ENCODE results near the gene WDR83. TPM values are rescaled to one million over a fixed set of nuclear protein-coding genes. Genes with fewer than 3 reads are reported as not detected.
A peak's percentile ranks its signal among the peaks of the same experiment; 100 is the strongest.
"Not testable (repeated sequence)": the region's sequence is repeated elsewhere in the genome, so short reads cannot be mapped to it uniquely, and the experiment has no call there.

Gene WDR83
- total RNA-seq, 1 experiment from 2014 or later: 10.2 TPM

DNA sequence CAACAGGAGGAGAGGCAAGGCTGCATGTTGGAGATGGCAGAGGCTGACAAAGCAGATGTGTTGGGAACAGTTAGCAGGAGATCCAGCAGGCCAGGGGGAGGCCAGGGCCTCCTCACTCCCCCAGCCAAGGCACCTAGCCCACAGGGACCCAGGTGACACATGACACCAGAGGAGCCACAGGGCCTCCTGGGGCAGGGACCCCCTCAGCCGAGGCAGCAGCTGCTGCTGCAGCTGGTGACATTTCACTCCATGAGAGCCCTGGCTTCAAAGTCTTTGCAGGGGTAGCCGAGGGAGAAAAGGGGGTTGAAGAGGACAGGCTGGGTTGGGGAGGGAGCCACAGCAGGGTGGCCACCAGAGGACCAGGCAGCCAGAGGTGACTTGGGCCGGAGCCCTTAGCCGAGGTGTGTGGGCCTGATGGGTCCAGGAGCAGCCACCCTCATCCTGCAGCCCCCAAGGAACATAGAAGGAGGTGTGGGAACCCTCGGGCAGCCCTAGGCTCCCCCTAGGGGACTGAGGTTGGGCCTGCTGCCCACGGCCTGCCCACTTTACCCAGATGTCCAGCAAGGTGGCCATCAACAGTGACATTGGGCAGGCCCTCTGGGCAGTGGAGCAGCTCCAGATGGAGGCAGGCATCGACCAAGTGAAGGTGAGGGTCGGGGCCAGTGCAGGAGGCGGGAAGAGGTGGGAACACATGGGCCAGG is 21.0 kb downstream of the WDR83 start, which contains the start of gene GNG14:
Gene GNG14 (plus strand): TSS at position 503 of the 701 bp plus-strand sequence. CDS start 51 bp downstream, at position 554.
- DNase-seq (ENCODE audit: low read depth): no peak

DNA sequence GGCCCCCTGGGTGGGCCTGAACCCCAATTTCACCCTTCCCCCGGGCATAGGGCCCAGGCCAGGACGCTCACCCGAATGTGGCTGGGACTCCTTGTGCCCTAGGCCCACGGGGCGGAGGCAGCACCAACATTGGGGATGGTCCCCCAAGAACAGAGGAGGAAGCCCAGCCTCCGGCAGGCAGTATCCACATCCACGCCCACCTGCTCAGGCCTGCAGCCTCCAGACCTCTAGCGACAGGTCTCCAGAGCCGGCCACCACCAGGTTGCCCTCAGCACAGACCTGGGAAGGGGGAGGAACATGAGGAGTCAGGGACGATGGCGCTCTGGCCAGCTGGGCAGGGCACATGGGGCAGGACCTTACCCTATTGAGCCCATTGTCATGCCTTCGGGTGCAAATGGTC is 22.4 kb downstream of the WDR83 start:
- no peak for DNase-seq (ENCODE audit: low read depth)

DNA sequence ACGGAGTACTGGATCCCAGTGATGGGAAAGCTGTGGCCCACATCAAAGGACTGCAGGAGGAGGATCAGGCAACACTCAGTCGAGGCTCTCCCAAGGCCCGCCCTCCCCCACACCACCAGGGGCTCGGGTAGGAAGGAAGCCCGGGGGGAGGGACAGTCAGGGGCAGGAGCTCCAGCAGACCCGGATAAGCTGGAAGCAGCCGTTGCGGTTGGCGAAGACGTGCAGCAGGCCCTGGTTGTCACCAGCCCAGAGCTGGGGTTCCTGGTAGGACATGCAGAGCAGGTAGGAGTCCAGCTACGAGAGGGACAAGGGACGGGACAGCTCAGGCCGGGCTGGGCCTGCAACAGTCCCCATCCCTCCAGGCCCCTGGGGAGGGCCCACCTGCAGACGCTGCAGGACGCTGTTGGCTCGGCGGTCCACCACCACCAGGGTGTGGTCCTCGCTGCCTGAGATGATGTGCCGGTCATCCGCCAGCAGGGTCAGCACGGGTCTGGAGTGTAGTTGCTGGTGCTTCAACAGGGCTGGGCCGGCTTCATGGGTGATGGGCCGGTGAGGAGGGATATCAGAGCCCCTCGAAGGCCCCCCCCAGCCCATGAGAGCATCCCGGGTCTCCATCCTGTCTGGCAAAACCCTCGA is 23.1 kb downstream of the WDR83 start:
- no peak for DNase-seq (ENCODE audit: low read depth)

DNA sequence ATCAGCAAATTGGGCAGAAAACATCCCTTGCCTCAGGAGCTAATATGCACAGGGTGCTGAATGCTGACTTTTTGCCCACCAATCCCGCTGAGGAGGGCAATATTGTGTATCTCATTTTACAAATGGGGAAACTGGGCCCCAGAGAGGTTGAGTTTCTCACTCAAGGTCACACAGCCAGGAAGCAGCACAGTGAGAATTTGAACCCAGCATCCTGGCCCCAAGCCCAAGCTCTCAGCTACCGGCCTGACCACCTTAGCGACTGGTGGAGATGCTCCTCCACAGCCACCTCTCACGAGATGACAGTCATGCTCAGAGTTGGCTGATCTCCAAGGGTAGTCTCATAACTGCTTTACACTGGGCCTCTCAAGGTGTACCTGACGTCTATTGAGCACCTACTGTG is 26.4 kb downstream of the WDR83 start:
- DNase-seq (ENCODE audit: low read depth): no peak

DNA sequence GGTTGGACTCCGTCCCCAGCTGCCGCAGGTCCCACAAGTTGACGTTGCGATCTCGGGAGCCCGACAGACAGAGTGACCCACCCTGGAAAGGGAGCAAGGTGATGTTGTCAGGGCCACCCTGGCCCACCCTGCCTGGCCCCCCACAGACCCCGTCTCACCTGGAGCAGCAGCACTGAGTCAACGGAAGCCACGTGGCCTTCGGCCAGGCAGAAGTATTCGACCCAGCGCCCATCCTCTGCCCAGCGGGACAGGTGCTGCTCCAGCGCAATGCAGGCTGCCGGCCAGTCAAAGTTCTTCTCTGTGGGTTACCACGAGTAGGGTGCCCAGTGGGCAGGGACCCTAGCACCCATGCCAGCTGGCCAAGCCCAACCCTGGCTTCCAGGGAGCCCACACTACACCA is 28.0 kb downstream of the WDR83 start:
- DNase-seq (ENCODE audit: low read depth): no peak

DNA sequence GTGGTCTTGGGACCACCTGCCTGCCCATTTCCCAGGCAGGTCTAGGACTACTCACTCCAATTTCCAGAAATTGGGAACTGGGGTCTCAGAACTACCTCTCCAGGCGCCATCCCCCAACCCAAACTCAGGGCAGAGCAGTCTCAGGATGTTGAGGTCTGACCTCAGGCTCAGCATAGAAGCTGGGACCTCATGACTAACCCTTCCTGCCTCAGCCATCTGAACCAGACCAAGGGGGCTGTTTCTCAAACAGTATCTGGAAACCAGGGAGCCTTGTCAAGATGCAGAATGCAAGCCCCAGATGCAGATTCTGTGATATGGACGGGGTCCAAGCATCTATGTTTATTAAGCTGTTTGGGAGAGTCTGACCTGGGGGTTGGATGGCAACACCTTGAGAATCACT is 28.5 kb downstream of the WDR83 start:
- no peak for DNase-seq (ENCODE audit: low read depth)

DNA sequence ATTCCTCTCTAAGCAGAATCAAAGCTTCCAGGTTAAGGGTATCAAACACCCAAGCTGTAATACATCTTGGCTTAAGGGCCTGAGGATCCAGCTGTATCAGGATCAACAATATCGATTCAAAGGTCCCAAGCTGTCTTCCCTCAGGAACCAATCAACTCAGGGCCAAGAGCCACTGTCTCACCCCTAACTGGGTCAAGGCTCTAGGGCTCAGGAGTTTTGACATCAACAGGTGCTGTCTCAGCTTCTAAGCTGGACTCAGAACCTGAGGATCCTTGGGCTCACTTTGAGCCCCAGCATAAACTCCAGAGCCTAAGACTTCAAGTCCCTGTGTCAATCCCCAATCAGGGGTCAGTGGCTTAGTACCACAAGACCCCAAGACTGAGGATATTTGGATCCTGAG is 28.9 kb downstream of the WDR83 start:
- no peak for DNase-seq (ENCODE audit: low read depth)

DNA sequence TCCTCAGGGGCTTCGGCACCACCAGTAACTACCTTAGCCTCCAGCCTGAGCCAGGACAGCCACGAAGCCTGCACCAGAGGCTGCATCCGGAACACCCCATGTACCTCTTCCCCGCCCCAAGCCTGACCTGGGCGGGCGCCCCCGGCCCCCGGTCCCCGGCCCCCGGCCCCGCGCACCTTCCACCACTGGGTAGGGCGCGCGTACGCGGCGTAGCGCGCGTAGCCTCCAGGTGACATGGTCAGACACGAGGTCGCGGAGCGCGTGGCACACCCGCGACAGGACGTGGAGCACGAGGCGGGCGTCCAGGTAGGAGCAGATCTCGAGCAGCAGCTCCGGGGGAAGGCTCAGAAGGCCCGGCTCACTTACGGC is 29.4 kb downstream of the WDR83 start:
- no peak for DNase-seq (ENCODE audit: low read depth)

DNA sequence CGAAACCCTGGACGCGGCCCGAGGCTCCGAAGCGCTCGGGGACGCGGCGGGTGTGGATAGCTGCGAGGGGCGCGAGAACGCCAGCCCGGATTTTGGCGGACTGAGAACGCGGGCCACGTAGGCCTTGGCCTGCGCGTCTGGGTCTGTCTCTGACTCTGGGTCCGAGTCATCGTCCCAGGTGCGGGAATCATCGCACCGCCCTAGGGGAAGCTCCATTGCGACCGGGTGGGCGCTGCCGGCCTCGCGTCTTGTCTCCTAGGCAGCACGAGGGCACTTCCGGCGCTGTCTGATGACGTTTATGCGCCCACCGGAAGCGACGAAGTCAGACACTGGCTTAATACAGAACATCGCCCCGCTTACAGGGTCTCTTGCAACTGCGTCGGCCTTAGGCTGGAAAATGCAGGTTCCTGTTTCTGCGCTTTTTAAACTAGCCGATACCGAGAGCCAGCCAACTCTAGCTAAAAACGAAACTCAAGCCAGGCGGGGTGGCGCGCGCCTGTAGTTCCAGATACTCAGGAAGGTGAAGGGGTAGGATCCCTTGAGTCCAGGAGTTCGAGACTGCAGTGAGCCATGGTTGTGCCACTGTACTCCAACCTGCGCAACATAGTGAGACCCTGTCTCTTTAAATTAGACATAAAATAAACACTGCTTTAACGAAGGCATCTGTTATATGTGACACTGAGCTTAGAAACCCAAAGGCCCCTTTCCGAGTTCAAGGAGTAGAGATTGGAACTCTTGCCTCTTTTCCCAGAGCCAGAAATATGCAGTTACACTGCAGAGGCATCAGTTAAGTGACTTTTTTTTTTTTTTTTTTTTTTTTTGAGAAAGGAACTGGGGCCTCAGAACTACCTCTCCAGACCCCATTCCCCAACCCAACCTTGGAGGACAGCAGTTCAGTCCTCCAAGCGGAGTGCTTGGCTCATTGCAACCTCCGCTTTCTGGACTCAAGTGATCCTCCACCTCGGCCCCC is 30.0 kb downstream of the WDR83 start, which contains the start of gene FBXW9:
Gene FBXW9 (minus strand): TSS at position 266 of the 970 bp plus-strand sequence. CDS start 50 bp downstream, at position 216.
- DNase-seq (ENCODE audit: low read depth): peak; percentile 94

DNA sequence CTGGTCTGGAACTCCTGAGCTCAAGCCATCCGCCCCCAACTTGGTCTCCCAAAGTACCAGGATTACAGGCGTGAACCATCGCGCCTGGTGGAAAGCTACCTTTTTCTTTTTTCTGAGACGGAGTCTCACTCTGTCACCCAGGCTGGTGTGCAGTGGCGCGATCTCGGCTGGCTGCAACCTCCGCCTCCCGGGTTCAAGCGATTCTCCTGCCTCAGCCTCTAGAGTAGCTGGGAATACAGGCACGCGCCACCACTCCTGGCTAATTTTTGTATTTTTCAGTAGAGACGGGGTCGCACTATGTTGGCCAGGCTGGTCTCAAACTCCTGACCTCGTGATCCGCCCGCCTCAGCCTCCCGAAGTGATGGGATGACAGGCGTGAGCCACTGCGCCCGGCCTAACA is 30.8 kb downstream of the WDR83 start:
- not testable (repeated sequence) for DNase-seq (ENCODE audit: low read depth)

DNA sequence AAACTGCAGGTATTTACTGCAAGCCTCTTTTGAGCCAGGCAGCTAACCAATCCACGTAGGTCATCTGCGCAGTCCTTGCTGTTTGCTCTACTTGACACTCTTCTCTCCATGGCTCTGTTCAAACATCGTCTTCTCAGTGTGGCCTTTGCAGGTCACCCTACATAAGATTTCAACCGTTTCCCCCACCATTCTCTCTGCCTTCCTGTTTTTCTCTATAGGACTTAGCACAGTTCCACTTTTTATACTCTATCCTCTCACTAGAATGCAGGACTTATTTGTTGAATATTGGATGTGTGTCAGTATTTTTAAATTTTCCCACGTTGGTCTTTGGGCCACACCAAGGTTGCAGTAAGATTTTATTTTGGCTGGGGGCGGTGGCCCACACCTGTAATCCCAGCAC is 31.5 kb downstream of the WDR83 start:
- DNase-seq (ENCODE audit: low read depth): no peak

DNA sequence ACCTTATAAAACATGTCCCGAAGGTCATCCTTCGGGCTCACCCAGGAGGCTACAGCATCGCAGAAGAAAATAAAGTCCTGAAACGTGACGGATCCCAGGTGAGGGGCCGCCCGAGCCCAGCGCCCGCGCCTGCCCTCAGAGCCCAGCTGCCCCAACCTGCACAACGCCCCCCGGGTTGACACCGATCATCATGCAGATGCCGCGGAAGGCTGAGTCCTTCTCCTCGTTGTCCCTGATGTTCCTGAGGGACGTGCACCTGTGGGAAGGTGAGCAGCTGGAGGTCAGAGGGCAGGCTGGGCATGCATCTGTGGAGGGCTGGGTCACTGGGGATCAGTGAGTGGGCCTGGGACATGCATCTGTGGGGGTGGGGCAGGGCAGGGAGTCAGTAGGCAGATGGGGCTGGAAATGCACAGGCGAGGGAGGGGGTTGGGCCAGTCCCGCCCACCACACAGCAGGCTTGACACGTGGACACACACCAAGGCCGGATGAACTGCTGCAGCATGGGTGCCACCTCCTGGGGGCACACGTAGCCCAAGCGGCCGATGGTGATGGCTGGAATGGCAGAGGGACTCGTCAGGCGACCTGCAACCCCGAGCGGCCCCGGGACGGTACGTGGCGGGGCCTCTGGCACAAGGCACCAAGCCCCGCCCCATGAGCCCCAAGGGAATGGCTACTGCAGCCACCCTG is 35.1 kb downstream of the WDR83 start:
- DNase-seq (ENCODE audit: low read depth): no peak

DNA sequence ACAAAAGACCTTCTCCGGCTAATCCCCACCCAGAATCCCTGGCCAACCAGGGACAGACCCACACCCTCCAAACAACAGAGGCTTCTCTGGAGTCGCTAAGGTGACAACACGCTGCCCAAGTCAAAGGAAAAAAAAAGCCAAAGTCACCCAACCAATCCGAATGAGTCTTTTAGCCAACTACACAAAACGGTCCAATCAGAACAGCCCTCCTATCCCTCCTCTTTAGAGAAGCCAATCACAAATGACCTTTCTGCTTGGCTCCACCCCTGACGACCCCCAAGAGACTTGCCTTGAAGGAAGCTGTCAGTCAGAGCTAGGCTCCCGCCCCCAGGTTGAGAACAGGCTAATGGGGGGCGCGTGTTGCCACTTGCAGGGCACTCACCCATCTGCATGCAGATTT is 36.4 kb downstream of the WDR83 start:
- DNase-seq (ENCODE audit: low read depth): peak; percentile 44

DNA sequence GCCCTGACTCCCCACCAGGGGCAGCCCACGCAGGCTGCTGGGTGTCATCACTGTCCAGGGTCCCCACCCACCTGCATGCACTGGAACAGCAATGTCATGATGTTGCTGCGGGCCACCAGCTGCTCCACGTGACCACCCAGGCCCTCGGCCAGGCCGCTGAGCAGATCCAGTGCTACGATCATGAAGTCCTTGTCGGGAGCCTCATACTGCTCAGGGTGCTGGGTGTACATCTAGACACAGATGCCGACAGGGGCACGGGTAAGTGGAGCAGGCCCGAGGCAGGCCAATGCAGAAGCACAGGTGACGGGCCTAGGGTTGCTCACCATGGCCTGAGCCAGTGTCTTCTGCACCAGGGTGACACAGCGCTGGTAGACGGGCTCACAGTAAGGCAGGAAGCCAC is 38.6 kb downstream of the WDR83 start:
- DNase-seq (ENCODE audit: low read depth): no peak

DNA sequence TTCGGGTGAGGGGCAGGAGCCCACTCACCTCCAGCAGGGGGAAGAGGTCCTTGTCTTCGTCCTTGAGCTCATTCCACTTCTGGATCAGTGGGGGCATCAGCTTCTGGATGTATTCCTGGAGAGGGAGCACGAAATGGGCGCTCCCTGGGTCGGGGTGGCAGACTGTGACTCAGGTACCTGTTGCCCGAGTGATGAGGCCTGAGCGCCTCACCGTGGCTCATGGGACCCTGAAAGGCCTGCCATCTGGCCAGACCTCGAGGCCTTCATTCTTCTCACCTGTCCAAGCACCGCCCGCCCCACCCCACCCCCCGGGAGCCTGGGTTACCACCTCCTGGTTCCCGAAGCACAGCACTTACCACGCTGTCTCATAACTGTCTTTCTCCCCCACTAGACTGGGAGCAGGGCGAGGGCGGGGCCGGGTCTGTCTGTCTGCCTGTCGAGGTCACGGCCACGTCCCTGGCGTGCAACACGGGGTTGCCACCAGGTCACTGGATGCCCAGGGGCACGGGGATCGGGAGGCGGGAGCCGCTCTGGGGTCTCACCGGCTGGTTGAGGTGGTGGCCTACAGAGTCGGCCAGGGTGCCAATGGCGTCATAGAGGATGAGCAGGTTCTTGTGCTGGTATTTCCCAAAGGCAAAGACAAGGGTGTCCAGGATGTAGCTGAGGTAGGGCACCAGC is 39.2 kb downstream of the WDR83 start:
- DNase-seq (ENCODE audit: low read depth): no peak

DNA sequence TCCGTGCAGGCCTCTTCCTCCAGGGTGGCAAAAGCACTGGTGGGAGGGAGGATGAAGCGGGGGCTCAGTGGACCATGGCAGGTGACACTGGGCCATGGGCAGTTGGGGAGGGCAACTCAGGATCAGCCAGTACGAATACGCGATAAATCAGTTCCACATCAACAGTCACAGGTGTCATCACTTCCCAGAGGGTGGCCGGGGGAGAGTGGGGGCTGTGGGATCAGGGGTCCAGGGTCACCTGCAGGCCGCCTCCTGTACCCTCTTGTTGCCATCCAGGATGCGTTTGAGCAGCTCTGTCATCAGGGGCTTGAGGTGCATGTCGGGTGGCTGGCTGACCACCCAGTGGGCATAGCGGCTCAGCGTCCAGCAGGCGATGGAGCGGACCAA is 39.7 kb downstream of the WDR83 start:
- no peak for DNase-seq (ENCODE audit: low read depth)

DNA sequence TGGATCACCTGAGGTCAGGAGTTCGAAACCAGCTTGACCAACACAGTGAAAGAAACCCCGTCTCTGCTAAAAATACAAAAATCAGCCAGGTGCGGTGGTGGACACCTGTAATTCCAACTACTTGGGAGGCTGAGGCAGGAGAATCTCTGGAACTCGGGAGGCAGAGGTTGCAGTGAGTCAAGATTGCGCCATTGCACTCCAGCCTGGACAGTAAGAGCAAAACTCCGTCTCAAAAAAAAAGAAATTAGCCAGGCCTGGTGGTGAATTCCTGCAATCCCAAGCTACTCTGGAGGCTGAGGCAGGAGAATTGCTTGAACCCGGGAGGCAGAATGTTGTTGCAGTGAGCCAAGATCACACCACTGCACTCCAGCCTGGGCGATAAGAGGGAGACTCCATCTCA is 42.0 kb downstream of the WDR83 start:
- DNase-seq (ENCODE audit: low read depth): no peak

DNA sequence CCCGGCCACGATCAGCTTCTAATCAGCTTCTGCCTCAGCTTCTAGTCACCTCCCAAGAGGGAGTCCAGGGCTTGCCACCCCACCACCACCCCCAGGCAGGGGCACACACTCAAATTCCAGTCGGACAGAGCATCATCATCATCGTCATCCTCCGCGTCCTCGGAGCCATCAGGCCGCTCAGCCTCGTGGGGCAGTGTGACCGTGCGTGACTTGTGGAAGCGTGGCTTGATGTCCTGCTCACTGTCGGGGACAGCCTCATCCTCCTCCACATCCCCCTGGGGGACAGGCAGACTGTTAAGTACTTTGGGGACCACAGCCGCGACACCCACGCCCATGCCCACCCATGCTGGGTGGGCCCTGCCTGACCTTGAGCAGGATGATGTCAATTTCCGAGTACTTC is 44.6 kb downstream of the WDR83 start:
- no peak for DNase-seq (ENCODE audit: low read depth)

DNA sequence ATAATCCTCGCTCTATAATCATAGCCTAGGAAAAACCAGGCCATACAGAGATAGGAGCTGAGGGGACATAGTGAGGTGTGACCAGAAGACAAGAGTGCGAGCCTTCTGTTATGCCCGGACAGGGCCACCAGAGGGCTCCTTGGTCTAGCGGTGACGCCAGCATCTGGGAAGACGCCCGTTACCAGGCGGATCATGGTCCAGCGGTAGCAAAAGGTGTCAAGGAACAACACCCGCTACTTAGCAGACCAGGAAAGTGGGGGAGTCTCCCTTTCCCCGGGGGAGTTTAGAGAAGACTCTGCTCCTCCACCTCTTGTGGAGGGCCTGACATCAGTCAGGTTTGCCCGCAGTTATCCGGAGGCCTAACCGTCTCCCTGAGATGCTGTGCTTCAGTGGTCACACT is 45.5 kb downstream of the WDR83 start:
- DNase-seq (ENCODE audit: low read depth): not testable (repeated sequence)

DNA sequence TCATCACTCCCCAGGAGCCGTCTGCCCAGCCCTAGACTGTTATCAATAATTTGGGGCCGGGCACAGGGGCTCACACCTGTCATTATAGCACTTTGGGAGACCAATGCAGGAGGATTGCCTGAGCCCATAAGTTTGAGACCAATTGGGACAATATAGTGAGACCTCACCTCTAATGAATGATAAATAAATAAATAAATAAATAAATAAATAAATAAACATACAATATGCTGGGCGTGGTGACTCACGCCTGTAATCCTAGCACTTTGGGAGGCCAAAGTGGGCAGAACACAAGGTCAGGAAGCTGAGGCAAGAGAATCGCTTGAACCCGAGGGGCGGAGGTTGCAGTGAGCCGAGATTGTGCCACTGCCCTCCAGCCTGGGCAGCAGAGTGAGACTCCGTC is 46.7 kb downstream of the WDR83 start:
- DNase-seq (ENCODE audit: low read depth): not testable (repeated sequence)

DNA sequence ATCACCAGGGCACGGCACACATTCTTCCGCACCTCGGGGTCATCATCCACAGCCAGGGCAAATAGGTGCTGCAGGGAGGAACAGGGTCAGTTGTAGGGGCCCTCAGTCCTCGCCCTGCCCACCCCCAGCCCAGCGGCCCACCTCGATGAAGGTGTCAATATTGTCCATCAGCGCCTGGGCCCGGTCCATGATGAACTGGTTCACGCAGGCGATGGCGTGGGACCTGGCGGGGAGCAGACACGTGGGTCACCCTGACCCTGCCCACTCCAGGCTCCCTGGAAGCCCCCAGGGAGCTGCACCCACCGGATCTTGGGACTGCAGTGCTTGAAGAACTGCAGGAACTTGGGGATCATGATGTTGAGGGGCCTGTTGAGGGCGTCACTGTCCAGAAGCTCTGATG is 48.5 kb downstream of the WDR83 start:
- no peak for DNase-seq (ENCODE audit: low read depth)

All from RPMI7951 (cell line).